COR-L47 (cell line): ENCODE measurements around the gene PUSL1.

ENCODE experiments used
- DNase-seq: peaks from one replicate; lab custom pipeline; 2025; lab: John Stamatoyannopoulos, UW

PUSL1 gene, protein sequence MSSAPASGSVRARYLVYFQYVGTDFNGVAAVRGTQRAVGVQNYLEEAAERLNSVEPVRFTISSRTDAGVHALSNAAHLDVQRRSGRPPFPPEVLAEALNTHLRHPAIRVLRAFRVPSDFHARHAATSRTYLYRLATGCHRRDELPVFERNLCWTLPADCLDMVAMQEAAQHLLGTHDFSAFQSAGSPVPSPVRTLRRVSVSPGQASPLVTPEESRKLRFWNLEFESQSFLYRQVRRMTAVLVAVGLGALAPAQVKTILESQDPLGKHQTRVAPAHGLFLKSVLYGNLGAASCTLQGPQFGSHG

DNA sequence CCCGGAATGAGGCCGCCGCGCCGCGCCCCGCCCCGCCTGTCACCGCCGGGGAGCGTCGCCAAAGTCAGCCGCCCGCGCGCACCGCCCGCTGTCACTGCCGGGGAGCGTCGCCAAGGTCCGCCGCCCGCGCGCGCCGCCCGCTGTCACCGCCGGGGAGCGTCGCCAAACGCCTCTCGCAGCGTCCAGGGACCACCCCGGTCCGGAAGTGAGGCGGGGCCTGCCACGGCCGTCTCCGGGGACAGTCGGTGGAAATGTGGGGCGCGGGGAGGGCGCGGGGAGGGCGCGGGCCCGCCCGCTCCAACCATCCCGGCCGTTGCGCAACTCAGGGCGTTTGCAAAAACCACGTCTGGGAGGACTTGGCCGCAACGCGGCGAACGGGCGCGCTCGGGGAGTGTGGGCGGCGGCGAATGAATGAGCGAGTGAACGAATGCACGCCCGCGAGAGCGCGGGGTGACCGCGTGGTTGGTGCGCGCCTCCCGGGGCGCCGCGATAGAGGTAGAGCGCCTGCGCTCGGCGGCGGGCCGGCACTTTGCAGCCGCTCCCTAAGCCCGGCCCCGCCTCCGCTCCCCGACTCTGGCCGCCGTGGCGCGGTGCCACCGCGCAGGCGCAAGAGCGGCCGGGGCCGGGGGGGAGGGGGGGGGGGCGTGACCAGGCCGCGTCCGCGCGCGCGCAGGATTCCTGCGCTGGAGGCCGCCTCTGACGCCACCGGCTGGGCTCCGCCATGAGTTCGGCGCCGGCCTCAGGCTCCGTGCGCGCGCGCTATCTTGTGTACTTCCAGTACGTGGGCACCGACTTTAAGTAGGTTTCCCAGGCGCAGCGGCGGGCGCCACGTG, at the start of gene PUSL1, which contains the start of gene ACAP3:
PUSL1 (plus strand) TSS at position 675 of the 833 bp plus-strand sequence; CDS start at position 722, 47 bp downstream.
ACAP3 (minus strand) TSS at position 8 of the 833 bp plus-strand sequence. CDS start 115 bp downstream, outside the sequence.
- DNase-seq = peak; percentile 91

DNA sequence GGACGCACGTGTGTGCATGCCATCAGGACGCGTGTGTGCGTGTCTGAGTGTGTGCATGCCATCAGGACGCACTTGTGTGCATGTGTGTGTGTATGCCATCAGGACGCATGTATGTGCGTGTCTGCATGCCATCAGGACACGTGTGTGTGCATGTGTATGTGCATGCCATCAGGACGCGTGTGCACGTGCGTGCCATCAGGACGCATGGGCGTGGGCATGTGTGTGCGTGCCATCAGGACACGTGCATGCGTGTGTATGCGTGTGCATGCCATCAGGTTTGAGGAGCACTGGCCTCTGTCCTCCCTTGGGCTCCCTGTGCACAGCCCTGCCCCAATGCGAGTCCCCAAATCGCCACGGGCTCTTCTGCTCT, 49.3 kb upstream of the PUSL1 start:
- no peak for DNase-seq

DNA sequence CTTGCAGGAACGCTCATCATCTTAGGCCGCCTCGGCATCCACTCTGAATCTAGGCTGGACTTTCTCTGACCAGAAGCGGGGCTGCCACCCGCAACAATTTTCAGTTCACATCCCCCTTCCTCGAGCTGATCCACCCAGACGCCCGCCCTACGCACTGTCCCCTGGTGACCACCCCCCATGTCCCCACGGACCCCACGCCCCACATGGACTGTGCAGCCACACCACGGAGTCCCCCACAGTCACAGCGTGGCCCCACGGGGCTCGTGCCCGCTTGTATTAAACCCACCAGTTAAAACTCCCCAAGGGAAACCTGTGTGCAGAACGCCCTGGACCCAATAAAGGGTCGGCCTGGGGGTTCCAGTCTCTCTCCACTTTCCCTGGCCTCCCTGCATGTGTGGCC, 48.9 kb upstream of the PUSL1 start:
- DNase-seq = no peak

DNA sequence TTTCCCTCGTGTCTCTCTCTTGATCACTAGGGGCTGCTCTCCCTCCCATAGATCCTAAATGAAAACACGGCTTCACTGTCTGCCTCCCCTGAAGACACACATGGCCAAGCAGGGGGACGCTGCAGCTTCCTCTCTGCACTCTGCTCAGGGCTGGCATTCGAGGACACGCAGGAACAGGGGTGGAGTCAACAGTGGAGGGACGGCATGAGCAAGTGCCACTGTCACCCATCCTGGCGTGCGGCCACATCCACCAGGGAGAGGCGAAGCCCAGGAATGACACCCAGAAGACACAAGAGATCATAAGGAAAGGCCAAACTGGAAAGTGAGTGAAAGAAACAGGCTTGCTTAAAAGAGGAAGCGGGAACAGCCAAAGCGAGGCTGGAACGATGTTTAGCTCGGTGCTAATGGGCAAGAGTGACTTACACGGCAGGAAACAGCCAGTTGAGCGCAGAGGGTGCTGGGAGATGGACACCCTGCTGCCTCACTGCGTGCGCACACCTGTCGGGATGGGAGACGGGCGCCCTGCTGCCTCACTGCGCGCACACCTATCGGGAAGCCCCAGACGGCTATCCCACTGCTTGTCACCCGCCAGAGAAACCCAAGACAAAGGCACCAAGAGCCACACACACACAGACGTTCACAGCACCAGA, 48.3 kb upstream of the PUSL1 start:
- no peak for DNase-seq

DNA sequence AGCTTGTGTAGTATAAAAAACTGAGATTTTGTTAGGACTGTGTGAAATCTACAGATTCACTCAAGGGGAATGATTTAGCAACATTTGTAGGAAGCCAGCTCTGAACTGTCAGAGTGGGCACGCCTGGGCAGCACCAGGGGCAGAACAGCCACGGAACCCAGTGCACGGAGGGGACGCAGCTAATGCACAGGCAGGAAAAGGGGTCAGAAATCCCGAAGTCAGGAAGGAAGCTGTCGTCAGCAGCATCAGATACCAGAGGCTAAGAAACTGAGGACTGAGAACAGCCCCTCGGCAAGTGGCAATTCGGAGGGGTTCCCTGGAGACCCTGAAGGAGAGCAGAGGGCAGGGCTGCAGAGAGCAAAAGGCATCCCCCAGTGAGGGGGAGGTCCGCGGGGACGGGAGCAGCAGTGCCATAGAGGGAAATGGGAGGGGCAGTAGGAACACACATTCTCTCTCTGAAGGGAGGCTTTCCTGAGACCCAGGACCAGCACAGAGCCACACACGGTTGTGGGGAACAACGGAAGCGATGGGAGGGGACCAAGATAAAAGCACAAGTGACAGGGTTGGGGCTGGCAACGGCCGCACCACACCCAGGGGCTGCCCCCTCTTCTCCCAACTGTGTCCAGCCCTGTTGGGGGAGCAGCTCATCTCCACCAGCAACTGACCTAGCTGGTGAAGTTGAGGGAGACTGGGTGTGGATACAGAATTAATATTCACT, 47.4 kb upstream of the PUSL1 start:
- DNase-seq = no peak

DNA sequence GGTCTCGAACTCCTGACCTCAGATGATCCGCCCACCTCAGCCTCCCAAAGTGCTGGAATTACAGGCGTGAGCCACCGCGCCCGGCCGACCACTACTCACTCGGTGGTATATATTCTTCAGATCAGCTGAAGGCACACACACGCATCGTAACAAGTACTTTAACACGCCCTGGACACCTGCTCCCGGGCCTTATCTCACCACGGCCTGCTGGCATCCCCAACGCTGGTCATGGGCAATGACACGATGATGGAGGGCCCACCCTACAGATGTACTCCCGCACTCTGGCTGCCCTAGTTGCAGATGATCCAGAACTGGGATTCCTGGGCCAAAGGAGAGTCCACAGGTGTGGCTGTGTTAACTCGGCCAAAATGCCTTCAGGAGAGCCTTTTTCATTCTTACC, 46.3 kb upstream of the PUSL1 start:
- DNase-seq = no peak

DNA sequence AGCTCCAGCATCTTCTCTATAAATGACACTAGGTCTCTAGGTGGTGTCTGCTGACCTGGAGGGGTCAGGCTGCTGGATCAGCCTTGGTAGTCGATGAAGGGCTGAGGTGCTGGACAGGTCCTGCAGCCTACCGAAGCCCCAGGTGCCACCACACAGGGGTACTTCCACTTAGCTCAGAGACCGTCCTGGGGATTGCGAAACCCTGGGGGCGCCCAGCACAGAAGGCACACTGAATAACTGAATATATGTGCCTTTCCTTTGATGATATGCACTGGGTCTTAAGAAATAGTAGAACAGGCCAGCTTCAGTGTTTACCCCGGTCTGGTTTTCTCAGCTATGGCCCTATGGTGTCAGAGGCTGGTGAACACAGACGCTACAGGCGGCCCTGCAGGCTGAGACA, 45.6 kb upstream of the PUSL1 start:
- no peak for DNase-seq

DNA sequence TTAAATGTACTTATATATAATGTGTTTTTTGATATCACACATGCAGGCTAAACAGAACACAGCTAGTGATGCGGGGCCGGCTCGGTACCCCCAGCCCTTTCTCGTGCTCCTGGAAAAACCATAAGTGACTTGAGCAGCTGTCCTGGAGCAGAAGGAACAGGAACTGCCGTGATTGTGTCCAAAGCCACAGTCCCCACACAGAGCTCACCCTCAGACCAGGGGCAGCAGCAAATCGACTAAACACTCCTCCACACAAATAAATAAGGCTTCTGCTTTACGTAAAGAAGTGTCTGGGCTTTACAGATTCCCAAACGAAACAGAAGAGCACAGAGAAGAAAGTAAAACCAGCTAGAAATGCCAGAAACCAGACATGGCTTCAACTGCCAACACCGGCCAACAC, 44.4 kb upstream of the PUSL1 start:
- no peak for DNase-seq

DNA sequence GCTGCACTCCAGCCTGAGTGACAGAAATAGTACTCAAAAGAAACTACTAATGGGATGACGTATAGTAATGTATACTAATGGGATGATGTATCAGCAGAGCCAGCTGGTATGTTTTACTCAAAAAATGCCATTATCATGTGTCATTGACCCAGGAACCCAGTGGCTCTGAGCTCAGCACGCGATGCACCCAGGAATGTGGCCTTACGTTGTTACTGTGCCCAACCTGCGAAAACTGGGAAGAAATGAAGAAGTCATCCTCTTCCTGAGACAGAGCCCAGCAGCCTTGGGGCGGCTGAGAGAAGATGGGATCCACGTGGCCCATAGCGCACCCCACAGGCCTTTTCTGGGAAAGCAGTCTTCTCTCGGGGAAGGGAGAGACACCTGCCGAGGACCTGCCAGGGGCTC, 43.5 kb upstream of the PUSL1 start:
- DNase-seq = no peak

DNA sequence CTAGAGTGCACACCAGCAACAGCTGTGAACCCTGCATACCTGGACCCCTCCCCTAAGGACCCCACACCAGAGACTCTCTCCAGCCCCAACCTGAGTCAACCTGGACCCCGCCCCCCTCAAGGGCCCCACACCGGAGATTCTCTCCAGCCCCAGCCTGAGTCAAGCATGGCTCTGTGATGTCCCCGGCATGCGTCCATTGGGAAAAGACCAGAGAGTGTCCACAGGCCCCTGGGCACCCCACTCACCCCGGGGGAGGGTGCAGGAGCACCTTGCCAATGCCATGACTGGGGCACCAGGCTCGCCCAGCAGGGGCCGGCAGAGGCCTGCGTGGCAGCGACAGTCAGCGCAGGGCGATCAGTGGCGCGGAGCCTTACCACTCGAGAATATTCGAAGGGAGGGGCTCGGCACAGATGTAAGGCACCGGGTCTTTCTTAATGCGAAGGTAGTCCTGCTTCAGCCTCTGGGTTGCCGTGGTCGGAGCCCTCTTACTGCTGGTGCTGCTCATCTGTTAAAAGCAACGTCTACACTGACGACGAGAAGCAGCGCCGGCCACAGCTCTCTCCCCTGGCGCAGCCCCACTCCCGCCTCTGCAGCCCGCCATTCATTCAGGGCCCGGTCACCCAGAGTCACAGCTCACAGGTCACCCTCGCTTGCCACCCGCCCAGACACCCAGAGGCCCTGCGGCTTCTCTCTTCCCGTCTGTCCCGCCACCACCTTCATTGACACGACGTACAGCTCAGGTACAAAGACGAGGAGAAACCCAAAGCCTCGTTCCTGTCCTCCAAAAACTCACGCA, 40.7 kb upstream of the PUSL1 start:
- no peak for DNase-seq

DNA sequence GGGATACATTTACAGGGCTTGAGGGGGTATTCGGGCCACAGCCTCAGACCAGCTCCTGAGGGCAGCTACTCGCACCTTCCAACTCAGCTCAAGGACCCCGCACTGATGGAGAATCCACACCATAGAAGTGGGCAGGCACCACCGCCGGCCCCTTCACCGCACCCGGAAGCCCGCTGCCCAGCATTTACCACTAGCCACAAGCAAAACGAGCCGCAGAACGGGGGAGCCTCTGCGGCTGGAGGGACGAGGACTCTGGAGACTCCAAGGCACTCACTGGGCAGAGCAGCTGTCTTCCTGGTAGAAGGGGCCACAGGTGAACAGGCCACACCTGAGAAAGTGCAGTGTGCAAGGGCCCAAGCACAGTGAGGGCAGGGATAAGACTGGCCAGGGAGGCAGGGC, 40.1 kb upstream of the PUSL1 start:
- DNase-seq = no peak

DNA sequence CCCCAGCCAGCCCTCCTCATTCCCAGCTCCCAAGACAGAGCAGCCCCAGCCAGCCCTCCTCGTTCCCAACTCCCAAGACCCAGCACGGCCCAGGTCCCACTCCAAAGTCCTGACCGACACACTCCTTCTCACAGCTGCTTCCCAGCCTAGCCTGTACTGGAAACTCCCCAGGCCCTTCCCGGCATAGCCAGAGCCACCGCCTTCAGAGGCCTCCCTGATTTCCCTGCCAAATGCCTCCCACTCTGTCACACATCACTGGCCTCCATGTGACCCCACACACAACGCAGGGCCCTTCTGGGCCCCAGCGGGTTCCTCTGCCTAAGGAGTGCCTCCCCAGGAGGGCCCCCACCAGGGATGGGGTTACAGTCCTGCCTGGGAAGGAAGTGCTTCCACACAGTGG, 37.6 kb upstream of the PUSL1 start:
- no peak for DNase-seq

DNA sequence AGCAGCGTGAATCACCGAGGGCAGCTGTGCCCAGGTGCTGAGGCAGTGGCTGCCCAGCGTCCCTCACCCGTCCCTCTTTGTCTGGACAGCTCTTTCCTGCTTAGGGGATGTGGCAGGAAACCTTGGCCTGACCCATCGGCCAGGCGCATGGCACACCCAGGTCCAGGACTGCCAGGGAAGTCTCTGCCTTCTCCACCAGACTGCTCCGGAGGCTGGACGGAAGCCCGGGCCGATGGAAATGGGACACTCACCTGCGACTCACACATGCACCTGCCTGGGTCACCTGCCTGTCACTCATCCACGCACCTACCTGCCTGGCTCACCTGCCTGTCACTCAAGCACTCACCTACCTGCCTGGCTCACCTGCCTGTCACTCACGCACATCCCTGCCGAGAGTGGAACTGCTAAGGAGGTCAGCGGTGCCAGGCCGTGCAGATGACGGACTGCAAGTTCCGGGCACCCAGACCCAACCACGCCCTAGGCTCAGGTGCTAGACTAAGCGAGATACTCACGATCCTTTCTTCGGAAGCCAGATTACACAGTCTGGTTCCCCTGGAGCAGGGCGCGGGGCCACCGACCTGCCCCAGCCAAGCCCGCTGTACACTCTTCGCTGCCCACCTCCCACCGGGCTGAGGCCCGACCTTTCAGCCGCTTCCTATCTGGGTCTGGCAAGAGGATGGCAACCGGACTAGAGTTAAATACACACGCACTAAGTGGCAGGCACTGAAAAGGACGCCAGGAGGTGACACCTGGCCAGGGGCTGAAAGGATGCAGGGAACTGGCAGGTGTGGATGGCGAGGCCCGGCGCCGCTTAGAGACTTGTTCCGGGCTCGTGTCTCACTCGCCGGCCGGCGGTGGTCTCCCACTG, 35.8 kb upstream of the PUSL1 start:
- DNase-seq = peak; percentile 15

DNA sequence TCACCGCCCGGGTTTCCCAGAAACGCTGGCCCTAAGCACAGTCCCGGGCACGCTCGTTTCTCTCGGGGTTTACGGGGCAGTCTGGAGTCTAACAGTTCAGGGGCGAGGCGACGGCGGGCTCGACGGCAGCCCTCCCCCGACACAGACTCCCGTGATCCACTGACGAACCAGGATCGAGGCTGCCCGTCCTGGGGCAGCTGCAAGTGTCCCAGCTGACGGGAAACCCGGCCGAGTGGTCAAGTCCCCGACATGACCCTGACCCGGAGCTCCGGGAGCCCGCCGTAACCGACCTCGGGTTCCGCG, 35.2 kb upstream of the PUSL1 start:
- no peak for DNase-seq

DNA sequence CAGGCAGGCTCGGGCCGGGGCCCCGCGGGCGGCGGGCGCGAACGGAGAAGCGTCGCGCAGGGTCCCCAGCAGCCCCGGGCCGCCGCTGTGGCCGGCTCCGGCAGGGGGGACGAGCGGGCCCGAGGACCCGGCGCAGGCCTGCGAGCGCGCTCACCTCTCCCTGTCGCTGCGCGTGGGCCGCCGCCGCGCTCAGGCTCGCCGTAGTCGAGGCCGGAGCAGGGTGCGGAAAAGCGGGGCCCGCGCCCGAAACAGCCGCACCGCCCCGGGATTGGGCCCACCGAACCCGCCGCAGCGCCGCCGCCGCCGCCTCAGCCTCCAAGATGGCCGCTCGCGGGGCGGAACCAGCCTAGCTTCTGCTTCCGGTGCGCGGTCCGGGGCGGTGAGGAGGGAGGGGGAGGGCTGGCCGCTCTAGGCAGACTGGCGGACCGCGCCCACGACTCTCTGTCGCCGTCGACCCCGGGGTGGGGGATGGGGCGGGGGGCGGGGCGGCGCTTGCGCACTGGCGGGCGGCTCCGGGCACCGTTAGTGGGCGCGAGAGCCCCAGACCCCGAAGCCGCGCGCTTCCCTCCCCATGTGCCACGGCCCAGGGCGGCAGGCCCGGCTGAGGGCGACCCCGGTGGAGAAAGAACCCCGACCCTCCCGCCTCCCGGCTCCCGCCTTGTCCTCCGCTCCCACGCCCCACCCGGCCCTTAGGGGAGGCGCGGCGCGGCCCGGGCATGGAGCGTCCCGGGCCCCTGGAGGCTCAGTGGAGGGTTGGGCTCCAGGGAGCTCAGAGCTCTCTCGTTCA, 34.7 kb upstream of the PUSL1 start, which contains the start of gene UBE2J2:
UBE2J2 (minus strand) TSS at position 343 of the 787 bp plus-strand sequence. CDS start 5,862 bp downstream, outside the sequence.
- peak; percentile 90 for DNase-seq

DNA sequence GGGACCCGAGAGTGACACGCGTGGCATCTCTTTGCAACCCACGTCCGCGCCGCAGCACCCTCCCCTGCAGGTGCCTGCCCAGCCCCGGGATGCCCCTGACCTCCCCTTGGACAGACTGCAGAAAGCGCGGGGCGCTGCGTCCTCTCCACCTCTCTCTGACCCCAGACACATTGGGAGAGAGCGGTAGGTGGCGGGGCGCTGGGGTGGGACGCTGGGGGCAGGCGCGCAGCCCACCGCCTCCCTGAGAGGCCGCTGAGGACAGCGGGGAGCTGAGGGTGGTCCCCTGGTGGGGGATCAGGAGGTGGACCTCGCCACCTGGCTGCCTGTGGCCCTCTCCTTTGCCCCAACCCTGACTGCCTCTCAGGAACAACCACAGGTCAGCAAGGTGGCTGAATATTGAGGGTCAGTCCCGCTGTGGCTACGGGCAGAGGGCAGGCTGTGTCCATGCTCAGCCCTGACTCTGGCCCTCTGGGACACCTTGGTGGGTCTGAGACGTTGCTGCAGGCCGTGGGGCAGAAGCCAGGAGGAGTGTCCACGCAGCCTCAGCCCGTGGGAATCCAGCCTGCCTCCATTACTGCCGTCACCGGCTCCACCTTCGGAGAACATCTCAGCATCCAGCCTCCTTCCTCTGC, 34.0 kb upstream of the PUSL1 start:
- DNase-seq = no peak

DNA sequence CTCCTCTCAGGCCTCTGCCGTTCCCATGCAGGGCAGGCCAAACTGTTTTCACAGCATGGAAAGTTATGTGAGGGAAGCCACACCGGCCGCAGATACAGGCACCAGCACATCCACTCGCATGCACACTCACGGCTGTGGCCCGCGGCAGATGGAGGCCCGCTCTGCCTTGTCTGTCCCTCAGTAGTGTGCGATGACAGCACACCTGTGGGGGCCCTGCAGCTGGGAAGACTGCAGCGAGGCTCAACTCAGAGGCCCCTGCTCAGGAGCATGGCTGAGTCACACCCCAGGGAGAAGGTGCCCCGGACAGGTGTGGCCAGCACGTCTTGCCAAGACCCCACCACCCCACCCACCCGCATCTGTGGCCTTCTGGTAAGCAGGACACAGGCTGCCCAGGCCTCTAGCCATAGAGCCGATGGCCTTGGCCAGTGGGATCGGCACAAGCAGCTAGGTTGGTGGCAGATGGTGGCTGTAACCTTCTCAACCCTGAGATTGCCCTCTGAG, 33.4 kb upstream of the PUSL1 start:
- no peak for DNase-seq

DNA sequence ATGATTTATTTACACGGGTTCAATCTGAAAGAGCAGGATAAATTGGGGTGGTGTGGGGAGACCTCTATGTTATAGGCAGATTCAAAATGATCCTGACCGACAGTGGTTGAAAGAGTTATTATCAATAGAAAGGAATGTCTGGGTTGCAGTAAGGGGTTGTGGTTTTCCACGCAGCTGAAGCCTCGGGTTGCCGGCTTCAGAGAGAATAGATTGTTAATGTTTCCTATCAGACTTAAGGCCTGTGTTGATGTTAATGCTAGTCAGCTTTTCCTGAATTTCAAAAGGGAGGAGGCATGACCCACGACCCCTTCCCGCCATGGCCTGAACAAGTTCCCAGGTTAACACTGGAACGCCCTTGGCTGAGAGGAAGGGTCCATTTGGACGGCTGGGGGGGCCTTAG, 32.6 kb upstream of the PUSL1 start:
- DNase-seq = no peak

DNA sequence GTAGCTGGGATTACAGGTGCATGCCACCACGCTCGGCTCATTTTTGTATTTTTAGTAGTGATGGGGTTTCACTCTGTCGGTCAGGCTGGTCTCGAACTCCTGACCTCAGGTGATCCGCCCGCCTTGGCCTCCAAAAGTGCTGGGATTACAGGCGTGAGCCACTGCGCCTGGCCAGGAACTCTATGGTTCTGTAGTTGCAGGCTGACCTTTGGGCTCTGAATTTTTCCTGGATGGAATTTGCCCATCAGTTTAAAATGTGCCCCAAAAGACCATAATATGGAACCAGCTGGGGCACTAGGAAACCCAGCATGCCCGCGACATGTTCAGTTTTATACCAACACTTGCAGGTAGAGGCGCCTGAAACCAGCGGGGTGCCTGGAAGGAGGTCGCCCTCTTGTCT, 29.8 kb upstream of the PUSL1 start:
- DNase-seq = no peak
